ENCODE measurements around the gene GVQW3. TPM values are rescaled to one million over a fixed set of nuclear protein-coding genes. Genes with fewer than 3 reads are reported as not detected.

The GVQW3 gene
- total RNA-seq, 4 donors from 2014 or later, result 0.42 to 1.5 (median 0.98) TPM

DNA sequence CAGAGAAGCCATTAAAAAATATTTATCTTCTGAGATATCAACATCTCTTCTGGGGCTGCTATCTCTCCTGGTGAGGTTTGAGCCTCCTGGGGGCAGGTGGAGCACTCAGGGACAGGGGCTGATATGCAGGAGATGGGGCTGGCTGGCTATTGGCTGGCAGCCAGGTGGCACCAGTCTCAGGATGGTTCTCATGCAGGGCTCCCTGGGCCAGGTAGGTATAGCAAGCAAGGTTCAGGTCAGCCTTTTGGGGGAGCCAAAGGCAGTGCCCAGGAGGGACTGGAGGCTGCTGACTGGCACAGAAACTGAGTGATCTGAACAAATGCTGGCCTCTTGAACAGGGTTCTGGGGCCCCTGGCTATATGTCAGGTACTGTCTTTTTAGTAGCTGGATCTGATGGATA, 34.0 kb downstream of the GVQW3 start:
- intact Hi-C loops (cut with DNase I; ENCODE audit: low total_unique reads), result no loop called here
- no peak for DNase-seq (ENCODE audit: low spot score in 2 of 2)
- no peak for TF ChIP-seq POLR2A (IDR thresholded peaks at IDR 0.05)
- TF ChIP-seq, protein P1, sequence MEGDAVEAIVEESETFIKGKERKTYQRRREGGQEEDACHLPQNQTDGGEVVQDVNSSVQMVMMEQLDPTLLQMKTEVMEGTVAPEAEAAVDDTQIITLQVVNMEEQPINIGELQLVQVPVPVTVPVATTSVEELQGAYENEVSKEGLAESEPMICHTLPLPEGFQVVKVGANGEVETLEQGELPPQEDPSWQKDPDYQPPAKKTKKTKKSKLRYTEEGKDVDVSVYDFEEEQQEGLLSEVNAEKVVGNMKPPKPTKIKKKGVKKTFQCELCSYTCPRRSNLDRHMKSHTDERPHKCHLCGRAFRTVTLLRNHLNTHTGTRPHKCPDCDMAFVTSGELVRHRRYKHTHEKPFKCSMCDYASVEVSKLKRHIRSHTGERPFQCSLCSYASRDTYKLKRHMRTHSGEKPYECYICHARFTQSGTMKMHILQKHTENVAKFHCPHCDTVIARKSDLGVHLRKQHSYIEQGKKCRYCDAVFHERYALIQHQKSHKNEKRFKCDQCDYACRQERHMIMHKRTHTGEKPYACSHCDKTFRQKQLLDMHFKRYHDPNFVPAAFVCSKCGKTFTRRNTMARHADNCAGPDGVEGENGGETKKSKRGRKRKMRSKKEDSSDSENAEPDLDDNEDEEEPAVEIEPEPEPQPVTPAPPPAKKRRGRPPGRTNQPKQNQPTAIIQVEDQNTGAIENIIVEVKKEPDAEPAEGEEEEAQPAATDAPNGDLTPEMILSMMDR (IDR thresholded peaks at IDR 0.05), result no peak
- no peak overlapping the region for H3K4me3 ChIP-seq (ENCODE audit: low read depth, poor library complexity, severe bottlenecking)

DNA sequence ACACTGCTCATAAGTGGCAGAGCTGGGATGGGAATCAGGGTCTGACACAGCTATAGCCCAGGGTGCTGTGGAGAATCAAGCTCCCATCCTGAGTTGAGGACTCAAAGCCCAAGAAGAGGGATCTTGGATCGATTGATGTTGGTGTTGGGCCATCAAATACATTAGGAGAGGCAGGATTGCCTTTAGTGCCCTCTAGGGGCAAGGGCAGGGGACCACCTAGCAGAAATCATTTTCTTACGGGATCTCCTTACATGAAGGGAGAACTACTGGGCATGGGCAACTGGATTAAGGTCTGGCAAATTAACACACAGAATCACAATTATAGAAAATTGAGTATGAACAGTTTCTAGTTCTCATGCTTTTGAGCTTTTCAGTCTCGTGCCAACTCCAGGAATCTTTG, 38.8 kb downstream of the GVQW3 start:
- DNase-seq (ENCODE audit: low spot score in 2 of 2), result no peak
- H3K4me3 ChIP-seq (ENCODE audit: low read depth, poor library complexity, severe bottlenecking), result no peak overlapping the region
- TF ChIP-seq, protein P1 (IDR thresholded peaks at IDR 0.05), result no peak
- no peak for TF ChIP-seq POLR2A (IDR thresholded peaks at IDR 0.05)
- WGBS, 2 donors, result 54 to 68% methylated on average over 3 of the region's 3 CpGs
- intact Hi-C loops (cut with DNase I; ENCODE audit: low total_unique reads), result no loop called here

DNA sequence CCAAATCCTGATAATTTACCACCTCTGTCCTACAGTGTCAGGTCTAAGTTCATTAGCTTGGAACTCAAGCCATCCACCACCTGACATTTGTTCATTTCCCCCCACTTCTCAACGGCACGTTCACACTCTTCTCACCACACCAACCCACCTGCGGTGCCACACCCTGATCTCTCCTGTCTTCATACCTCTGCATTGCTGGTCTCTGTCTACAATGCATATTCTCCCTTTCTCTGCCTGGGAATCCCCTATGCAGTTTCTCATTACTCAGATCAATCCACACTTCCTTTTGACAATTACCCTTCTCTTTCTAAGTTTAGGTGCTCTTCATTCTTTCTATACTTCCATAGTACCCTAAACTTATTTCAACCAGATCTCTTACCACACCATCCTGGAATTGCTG, 43.3 kb downstream of the GVQW3 start:
- TF ChIP-seq, protein P1 (IDR thresholded peaks at IDR 0.05), result no peak
- no peak for TF ChIP-seq POLR2A (IDR thresholded peaks at IDR 0.05)
- no peak for DNase-seq (ENCODE audit: low spot score in 2 of 2)
- no peak overlapping the region for H3K4me3 ChIP-seq (ENCODE audit: low read depth, poor library complexity, severe bottlenecking)
- intact Hi-C loops (cut with DNase I; ENCODE audit: low total_unique reads), result no loop called here
- WGBS, 2 donors, result 53 to 72% methylated on average over 3 of the region's 3 CpGs

DNA sequence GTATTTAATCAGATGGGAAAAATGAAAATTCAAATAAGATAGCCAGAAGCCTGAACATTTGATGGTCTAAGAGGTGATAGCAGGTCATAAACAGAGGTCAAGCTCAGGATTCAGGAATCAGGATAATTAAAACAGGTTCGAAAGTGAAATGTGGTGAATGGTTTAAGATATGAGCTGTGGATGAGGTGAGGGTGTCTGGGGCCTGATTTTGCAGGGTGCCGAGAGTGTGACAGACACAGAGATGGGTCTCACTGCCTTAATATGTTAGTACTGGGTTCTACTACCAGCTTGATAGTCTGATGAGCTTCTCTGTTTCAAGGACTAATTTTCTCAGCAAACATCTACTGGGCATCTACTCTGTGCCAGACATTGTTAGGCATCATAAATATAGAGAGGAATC, 43.8 kb downstream of the GVQW3 start:
- DNase-seq (ENCODE audit: low spot score in 2 of 2), result no peak
- WGBS, 2 donors, result 90 to 97% methylated on average over 2 of the region's 2 CpGs

DNA sequence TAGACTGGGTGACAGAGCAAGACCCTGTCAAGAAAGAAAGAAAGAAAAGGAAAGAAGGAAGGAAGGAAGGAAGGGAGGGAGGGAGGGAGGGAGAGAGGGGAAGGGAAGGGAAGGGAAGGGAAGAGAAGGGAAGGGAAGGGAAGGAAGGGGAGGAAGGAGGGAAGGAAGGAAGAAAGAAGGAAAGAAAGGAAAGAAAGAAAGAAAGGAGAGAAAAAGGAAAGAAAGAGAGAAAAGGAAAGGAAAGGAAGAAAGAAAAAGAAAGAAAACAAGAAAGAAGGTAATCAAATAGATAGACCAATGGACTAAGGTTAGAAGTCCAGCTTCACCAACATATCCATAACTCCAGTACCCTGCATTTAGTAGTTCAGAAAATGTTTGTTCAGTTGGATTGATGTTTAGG, 45.5 kb downstream of the GVQW3 start:
- TF ChIP-seq POLR2A (IDR thresholded peaks at IDR 0.05), result no peak
- TF ChIP-seq, protein P1 (IDR thresholded peaks at IDR 0.05), result no peak
- H3K4me3 ChIP-seq (ENCODE audit: low read depth, poor library complexity, severe bottlenecking), result no peak overlapping the region
- intact Hi-C loops (cut with DNase I; ENCODE audit: low total_unique reads), result no loop called here
- no peak for DNase-seq (ENCODE audit: low spot score in 2 of 2)

More for the DNA sequence above, 43.8 kb downstream of the GVQW3 start:
- H3K4me3 ChIP-seq (ENCODE audit: low read depth, poor library complexity, severe bottlenecking), result no peak overlapping the region
- TF ChIP-seq, protein P1 (IDR thresholded peaks at IDR 0.05), result no peak
- no peak for TF ChIP-seq POLR2A (IDR thresholded peaks at IDR 0.05)
- intact Hi-C loops (cut with DNase I; ENCODE audit: low total_unique reads), result no loop called here

DNA sequence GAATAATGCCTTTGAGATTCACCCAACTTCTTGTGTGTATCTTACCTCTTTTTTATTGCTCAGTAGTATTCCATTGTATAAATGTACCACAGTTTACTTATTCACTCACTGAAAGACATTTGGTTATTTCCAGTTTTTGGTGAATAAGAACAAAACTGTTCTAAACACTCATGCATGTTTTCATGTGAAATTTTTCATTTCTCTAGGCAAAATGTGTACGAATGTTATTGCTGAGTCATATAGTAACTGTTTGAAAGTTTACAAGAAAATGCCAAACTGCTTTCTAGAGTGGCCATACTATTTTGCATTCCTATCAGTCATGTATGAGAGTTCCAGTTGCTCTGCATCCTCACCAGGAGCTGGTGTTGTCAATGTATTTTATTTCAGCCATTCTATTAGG, 54.9 kb downstream of the GVQW3 start:
- H3K4me3 ChIP-seq (ENCODE audit: low read depth, poor library complexity, severe bottlenecking), result no peak overlapping the region
- 90 to 94% methylated on average over 1 of the region's 1 CpG for WGBS, 2 donors
- intact Hi-C loops (cut with DNase I; ENCODE audit: low total_unique reads), result no loop called here
- DNase-seq (ENCODE audit: low spot score in 2 of 2), result no peak
- TF ChIP-seq POLR2A (IDR thresholded peaks at IDR 0.05), result no peak
- TF ChIP-seq, protein P1 (IDR thresholded peaks at IDR 0.05), result no peak

Data from lower leg skin (tissue), 4 donors.